SK-N-SH treated with all-trans-retinoic acid at 6 μM for 48 hours (cell line): Measurements from ENCODE around the gene IFT27.
A peak's percentile ranks its signal among the peaks of the same experiment; 100 is the strongest.

Source experiments
- ATAC-seq: fragments of 200-7000 bp; cut with Tn5 transposase; 3 replicates; pipeline ENCODE4 v1.9.1; 2020; ENCODE audit warnings: mild to moderate bottlenecking, moderate library complexity
- BACH2 ChIP-seq: fragments of 250-450 bp; sonication (Bioruptor Pico); IDR thresholded peaks from 2 replicates; pipeline ENCODE4 v1.9.0; 2021; ENCODE audit warnings: mild to moderate bottlenecking, borderline replicate concordance
- CREB5 ChIP-seq: fragments of 250-450 bp; sonication (Bioruptor Pico); IDR thresholded peaks from 2 replicates; pipeline ENCODE4 v1.5.1; 2020; ENCODE audit warnings: low read depth, mild to moderate bottlenecking, moderate library complexity
- CSRNP3 ChIP-seq: fragments of 250-450 bp; sonication (Bioruptor Pico); IDR thresholded peaks from 2 replicates; pipeline ENCODE4 v1.5.1; 2021; ENCODE audit warnings: mild to moderate bottlenecking, moderate library complexity
- ESRRG ChIP-seq: fragments of 250-450 bp; sonication (Bioruptor Pico); IDR thresholded peaks from 2 replicates; pipeline ENCODE4 v1.6.1; 2021; ENCODE audit warnings: mild to moderate bottlenecking
- GLIS3 ChIP-seq: fragments of 250-450 bp; sonication (Bioruptor Pico); IDR thresholded peaks from 2 replicates; pipeline ENCODE4 v1.5.0; 2020; ENCODE audit warnings: mild to moderate bottlenecking, moderate library complexity
- ISL1 ChIP-seq: fragments of 250-450 bp; sonication (Bioruptor Pico); IDR thresholded peaks from 2 replicates; pipeline ENCODE4 v2.1.2; 2022; ENCODE audit warnings: mild to moderate bottlenecking, moderate library complexity
- OSR1 ChIP-seq: fragments of 250-450 bp; sonication (Bioruptor Pico); IDR thresholded peaks from 2 replicates; pipeline ENCODE4 v1.8.0; 2022; ENCODE audit warnings: moderate library complexity, mild to moderate bottlenecking, inconsistent platforms
- PATZ1 ChIP-seq: fragments of 250-450 bp; sonication (Bioruptor Pico); IDR thresholded peaks from 2 replicates; pipeline ENCODE4 v1.8.0; 2020; ENCODE audit warnings: mild to moderate bottlenecking, moderate library complexity, borderline replicate concordance
- POU6F1 ChIP-seq: fragments of 250-450 bp; sonication (Bioruptor Pico); IDR thresholded peaks from 2 replicates; pipeline ENCODE4 v1.8.0; 2021; ENCODE audit warnings: low read depth, mild to moderate bottlenecking, moderate library complexity, borderline replicate concordance
- PPARA ChIP-seq: fragments of 250-450 bp; sonication (Bioruptor Pico); IDR thresholded peaks from 2 replicates; pipeline ENCODE4 v1.5.0; 2020; ENCODE audit warnings: mild to moderate bottlenecking, borderline replicate concordance
- TCF4 ChIP-seq: fragments of 250-450 bp; sonication (Bioruptor Pico); IDR thresholded peaks from 2 replicates; pipeline ENCODE4 v1.8.0; 2021; ENCODE audit warnings: mild to moderate bottlenecking, moderate library complexity, borderline replicate concordance
- TSHZ2 ChIP-seq: fragments of 250-450 bp; sonication (Bioruptor Pico); IDR thresholded peaks from 2 replicates; pipeline ENCODE4 v1.5.0; 2020; ENCODE audit warnings: mild to moderate bottlenecking, moderate library complexity
- ZFP3 ChIP-seq: fragments of 250-450 bp; sonication (Bioruptor Pico); IDR thresholded peaks from 2 replicates; pipeline ENCODE4 v1.5.0; 2020; ENCODE audit warnings: mild to moderate bottlenecking, moderate library complexity
- ZNF565 ChIP-seq: fragments of 450-650 bp; formaldehyde crosslinking; conservative IDR thresholded peaks from 2 replicates; pipeline ENCODE4 v1.5.0; 2020; ENCODE audit warnings: low read depth, mild to moderate bottlenecking, moderate library complexity
- ZNF70 ChIP-seq: fragments of 450-650 bp; formaldehyde crosslinking; IDR thresholded peaks from 2 replicates; pipeline ENCODE4 v1.5.0; 2020; ENCODE audit warnings: mild to moderate bottlenecking, moderate library complexity
- ZNF8 ChIP-seq: fragments of 450-650 bp; formaldehyde crosslinking; IDR thresholded peaks from 2 replicates; pipeline ENCODE4 v1.5.0; 2020; ENCODE audit warnings: mild to moderate bottlenecking, moderate library complexity

The IFT27 gene

GRCh38 chr22:36775964-36776669, at the start of gene IFT27:
TSS of gene IFT27 (minus strand) at chr22:36776119. CDS start at chr22:36775707, 412 bp downstream.
- TF ChIP-seq ZNF70 (CRISPR knock-in tag) (no peak), ESRRG (no peak), ISL1 (no peak), TSHZ2 (CRISPR knock-in tag) (no peak), ZNF565 (CRISPR knock-in tag) (no peak), ZNF8 (CRISPR knock-in tag) (no peak), CREB5 (CRISPR knock-in tag) (no peak)
- TF ChIP-seq, all 23 proteins: peak for 0
- ATAC-seq: peak; percentile 97

GRCh38 chr22:36824655-36825054, 48.7 kb upstream of the IFT27 start:
- ATAC-seq: no peak

More at GRCh38 chr22:36824655-36825054, 48.7 kb upstream of the IFT27 start:
- TF ChIP-seq CSRNP3 (CRISPR knock-in tag): no peak
- TF ChIP-seq CREB5 (CRISPR knock-in tag): no peak
- TF ChIP-seq TSHZ2 (CRISPR knock-in tag): no peak
- TF ChIP-seq BACH2 (CRISPR knock-in tag): no peak
- no peak for TF ChIP-seq ZNF8 (CRISPR knock-in tag)
- no peak for TF ChIP-seq TCF4 (CRISPR knock-in tag)
- no peak for TF ChIP-seq POU6F1 (CRISPR knock-in tag)
- TF ChIP-seq PATZ1 (CRISPR knock-in tag): no peak
- TF ChIP-seq ESRRG: no peak
- no peak for TF ChIP-seq OSR1 (CRISPR knock-in tag)
- TF ChIP-seq GLIS3: no peak
- TF ChIP-seq ISL1: no peak
- no peak for TF ChIP-seq ZNF70 (CRISPR knock-in tag)
- TF ChIP-seq ZFP3 (CRISPR knock-in tag): no peak
- no peak for TF ChIP-seq PPARA (CRISPR knock-in tag)
